ENCODE results near the gene BABAM1.

BABAM1 gene

DNA sequence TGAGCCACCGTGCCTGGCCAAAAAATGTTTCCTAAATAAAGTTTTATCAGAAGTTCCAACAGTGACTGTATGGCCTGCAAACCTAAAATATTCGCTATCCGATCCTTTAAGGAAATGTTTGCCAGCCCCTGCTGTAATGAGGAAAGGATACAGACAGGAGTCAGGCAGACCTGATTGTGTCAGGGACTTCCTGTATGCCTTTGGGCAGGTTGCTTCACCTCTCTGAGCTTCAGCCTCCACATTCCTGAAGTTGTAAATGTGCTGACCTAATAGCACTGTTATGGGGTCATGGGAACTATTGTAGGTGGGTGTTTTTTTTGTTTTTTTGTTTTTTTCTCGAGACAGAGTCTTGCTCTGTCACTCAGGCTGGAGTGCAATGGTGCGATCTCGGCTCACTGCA is 29.7 kb downstream of the BABAM1 start:
- Histone ChIP-seq H3K36me3 (ENCODE audit: insufficient read depth, low read length) (no peaks in the 10 kb centered on the region), H3K4me3 (ENCODE audit: low read length, poor library complexity, severe bottlenecking) (no peak overlapping the region), H3K9me3 (ENCODE audit: insufficient read depth, low read depth, low read length) (0 out of 2 replicates have a peak, but pooled peaks cover 2% of the 10 kb centered on the region), H3K4me1 (ENCODE audit: insufficient read depth, low read length, poor library complexity, severe bottlenecking) (peaks cover 1% of the 10 kb centered on the region), H4K20me1 (ENCODE audit: insufficient read depth, low read length, poor library complexity, severe bottlenecking) (no peaks in the 10 kb centered on the region), H3F3A (ENCODE audit: low read depth) (no peaks in the 10 kb centered on the region), H3K9me2 (replicated peaks; ENCODE audit: low read depth, low read length) (no peaks in the 10 kb centered on the region), H3K27me3 (ENCODE audit: insufficient read depth, low read length, poor library complexity, severe bottlenecking) (no peaks in the 10 kb centered on the region), H2AFZ (ENCODE audit: low read length) (no peak overlapping the region), H3K4me2 (ENCODE audit: low read depth, low read length, poor library complexity, severe bottlenecking) (no peak overlapping the region), H3K79me2 (ENCODE audit: insufficient read depth, low read length) (peaks cover 12% of the 10 kb centered on the region; the same call in 1 of the 2 replicates), H3K9ac (ENCODE audit: low read depth, low read length, poor library complexity, severe bottlenecking) (no peak overlapping the region)
- no peak for TF ChIP-seq EZH2phosphoT487 (IDR thresholded peaks at IDR 0.05; ENCODE audit: borderline replicate concordance)
- TF ChIP-seq, protein P1, sequence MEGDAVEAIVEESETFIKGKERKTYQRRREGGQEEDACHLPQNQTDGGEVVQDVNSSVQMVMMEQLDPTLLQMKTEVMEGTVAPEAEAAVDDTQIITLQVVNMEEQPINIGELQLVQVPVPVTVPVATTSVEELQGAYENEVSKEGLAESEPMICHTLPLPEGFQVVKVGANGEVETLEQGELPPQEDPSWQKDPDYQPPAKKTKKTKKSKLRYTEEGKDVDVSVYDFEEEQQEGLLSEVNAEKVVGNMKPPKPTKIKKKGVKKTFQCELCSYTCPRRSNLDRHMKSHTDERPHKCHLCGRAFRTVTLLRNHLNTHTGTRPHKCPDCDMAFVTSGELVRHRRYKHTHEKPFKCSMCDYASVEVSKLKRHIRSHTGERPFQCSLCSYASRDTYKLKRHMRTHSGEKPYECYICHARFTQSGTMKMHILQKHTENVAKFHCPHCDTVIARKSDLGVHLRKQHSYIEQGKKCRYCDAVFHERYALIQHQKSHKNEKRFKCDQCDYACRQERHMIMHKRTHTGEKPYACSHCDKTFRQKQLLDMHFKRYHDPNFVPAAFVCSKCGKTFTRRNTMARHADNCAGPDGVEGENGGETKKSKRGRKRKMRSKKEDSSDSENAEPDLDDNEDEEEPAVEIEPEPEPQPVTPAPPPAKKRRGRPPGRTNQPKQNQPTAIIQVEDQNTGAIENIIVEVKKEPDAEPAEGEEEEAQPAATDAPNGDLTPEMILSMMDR (conservative IDR thresholded peaks at IDR 0.05; ENCODE audit: low read length), result no peak

DNA sequence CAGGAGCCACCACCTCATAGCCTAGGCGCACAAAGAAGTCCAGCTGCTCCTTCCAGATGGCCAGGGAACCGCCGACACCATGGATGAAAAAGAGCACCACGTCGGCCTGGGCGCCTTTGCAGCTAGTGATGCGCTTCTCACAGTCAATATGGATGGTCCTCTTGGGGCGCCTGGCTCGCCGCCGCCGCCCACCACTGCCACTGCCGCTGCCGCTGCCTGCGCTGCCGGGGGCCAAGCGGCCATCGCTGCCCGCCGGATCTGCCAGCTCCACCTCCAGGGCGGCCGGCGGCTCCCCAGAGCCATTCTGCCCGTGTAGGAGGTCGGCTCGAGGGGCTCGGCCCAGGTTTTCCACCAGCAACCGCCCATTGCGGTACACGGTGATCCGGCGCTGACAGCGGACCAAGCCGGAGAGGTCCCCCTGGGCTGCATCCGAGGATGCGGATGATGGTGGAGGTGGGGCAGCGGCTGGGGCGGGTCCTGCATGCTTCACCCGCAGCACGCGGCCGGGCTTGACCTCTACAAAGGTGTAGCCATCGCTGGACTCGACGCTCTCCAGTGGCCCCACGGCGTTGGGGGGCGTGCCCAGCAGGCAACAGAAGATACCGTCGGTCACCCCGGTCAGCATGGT is 33.9 kb downstream of the BABAM1 start:
- no peak overlapping the region for H3K9ac ChIP-seq (ENCODE audit: low read depth, low read length, poor library complexity, severe bottlenecking)
- H3K79me2 ChIP-seq (ENCODE audit: insufficient read depth, low read length), result peaks cover 20% of the 10 kb centered on the region
- no peaks in the 10 kb centered on the region for H3K36me3 ChIP-seq (ENCODE audit: insufficient read depth, low read length)
- no peaks in the 10 kb centered on the region for H3K9me2 ChIP-seq (replicated peaks; ENCODE audit: low read depth, low read length)
- H3K9me3 ChIP-seq (ENCODE audit: insufficient read depth, low read depth, low read length), result 0 out of 2 replicates have a peak, but pooled peaks cover 2% of the 10 kb centered on the region
- H4K20me1 ChIP-seq (ENCODE audit: insufficient read depth, low read length, poor library complexity, severe bottlenecking), result no peaks in the 10 kb centered on the region
- H3K27me3 ChIP-seq (ENCODE audit: insufficient read depth, low read length, poor library complexity, severe bottlenecking), result no peaks in the 10 kb centered on the region
- H3K4me3 ChIP-seq (ENCODE audit: low read length, poor library complexity, severe bottlenecking), result no peak overlapping the region
- TF ChIP-seq, protein P1 (conservative IDR thresholded peaks at IDR 0.05; ENCODE audit: low read length), result no peak
- TF ChIP-seq EZH2phosphoT487 (IDR thresholded peaks at IDR 0.05; ENCODE audit: borderline replicate concordance), result no peak
- no peak overlapping the region for H2AFZ ChIP-seq (ENCODE audit: low read length)
- H3K4me1 ChIP-seq (ENCODE audit: insufficient read depth, low read length, poor library complexity, severe bottlenecking), result peaks cover 21% of the 10 kb centered on the region
- H3K4me2 ChIP-seq (ENCODE audit: low read depth, low read length, poor library complexity, severe bottlenecking), result peak overlapping the region; percentile 5
- peaks cover 9% of the 10 kb centered on the region; the same call in 1 of the 2 replicates for H3F3A ChIP-seq (ENCODE audit: low read depth)

DNA sequence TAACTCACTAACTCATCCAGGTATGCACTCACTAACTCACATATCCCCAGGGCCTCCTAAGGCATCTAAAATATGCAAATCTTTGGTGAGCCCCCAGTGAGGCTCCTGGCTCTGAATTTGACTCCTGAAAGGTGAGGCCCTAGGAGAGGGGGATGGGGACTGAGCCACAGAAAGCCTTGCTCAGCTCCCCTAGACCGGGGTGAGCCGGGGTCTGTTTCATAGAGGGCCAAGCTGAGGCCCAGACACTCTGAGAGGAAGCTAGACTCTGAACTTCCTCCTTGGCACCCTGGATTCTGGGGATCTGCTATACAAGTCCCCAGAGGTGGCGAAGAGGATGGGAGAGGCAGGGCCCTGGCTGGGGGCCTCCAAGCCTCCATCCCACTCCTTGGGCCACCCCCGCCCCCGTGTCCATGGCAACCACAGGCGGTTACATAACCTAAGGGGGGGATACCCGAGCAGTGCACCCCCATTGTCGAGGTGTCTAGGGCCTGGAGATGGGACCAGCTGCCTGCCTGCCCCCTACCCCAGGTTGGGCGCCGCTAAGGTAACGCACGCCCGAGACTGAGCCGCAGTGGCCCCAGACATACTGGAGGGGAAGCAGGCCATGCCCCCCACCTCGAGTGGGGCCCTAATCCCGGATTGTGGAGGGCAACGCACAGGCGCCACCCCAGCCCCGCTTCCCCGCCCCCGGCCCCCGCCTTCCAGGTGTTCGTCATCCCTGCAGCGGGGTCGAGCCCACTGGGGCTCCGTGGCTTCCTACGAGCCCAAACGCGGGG is 35.3 kb downstream of the BABAM1 start:
- Histone ChIP-seq H3K9ac (ENCODE audit: low read depth, low read length, poor library complexity, severe bottlenecking) (peak overlapping the region; percentile 83), H2AFZ (ENCODE audit: low read length) (peak overlapping the region; percentile 77), H3K4me1 (ENCODE audit: insufficient read depth, low read length, poor library complexity, severe bottlenecking) (peaks cover 26% of the 10 kb centered on the region), H3K36me3 (ENCODE audit: insufficient read depth, low read length) (no peaks in the 10 kb centered on the region), H3K9me3 (ENCODE audit: insufficient read depth, low read depth, low read length) (0 out of 2 replicates have a peak, but pooled peaks cover 2% of the 10 kb centered on the region), H3F3A (ENCODE audit: low read depth) (peaks cover 9% of the 10 kb centered on the region; the same call in 1 of the 2 replicates), H4K20me1 (ENCODE audit: insufficient read depth, low read length, poor library complexity, severe bottlenecking) (no peaks in the 10 kb centered on the region), H3K4me3 (ENCODE audit: low read length, poor library complexity, severe bottlenecking) (peak overlapping the region; percentile 77), H3K27me3 (ENCODE audit: insufficient read depth, low read length, poor library complexity, severe bottlenecking) (no peaks in the 10 kb centered on the region), H3K4me2 (ENCODE audit: low read depth, low read length, poor library complexity, severe bottlenecking) (peak overlapping the region; percentile 83), H3K79me2 (ENCODE audit: insufficient read depth, low read length) (peaks cover 33% of the 10 kb centered on the region), H3K9me2 (replicated peaks; ENCODE audit: low read depth, low read length) (no peaks in the 10 kb centered on the region)
- TF ChIP-seq EZH2phosphoT487 (IDR thresholded peaks at IDR 0.05; ENCODE audit: borderline replicate concordance), result no peak
- TF ChIP-seq, protein P1 (conservative IDR thresholded peaks at IDR 0.05; ENCODE audit: low read length), result no peak

All from Loucy (cell line).